Astrocyte of the spinal cord (primary cell): ENCODE results near the gene CYSLTR2.

ENCODE experiments used
- DNase-seq: peaks from one replicate; pipeline ENCODE4 v3.0.0; 2011; ENCODE audit warnings: low read depth, low spot score
- H3K4me3 ChIP-seq: 2 replicates; pipeline ENCODE4 v1.5.1; 2011; ENCODE audit warnings: low read depth, mild to moderate bottlenecking, low read length, moderate library complexity
- CTCF ChIP-seq: IDR thresholded peaks from 2 replicates; pipeline ENCODE4 v1.5.1; 2012; ENCODE audit warnings: low read depth, mild to moderate bottlenecking, low read length, inconsistent platforms
- in situ Hi-C: cut with HindIII; loops from 2 replicates; pipeline ENCODE4 v1.10.0; 2017; ENCODE audit warnings: low sequenced_read_pairs

CYSLTR2 gene

DNA sequence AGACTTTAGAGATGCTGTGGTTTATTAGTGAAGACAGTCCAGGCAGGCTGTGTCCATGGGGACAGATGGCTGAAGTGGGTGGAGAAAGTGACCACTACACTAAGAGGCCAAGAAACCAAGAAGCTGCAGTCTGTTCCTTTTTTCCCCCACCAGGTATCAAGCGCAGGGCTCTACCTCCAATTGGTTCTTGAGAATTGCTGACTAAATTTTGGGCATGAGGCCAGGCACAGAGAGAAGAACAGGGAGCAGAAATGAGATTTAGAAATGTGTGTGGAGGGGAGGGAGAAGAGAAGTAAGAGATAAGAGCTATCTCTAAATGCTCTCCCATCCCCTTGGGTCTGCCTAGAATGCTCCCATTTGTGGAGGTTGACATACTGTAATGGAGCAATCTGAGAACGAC, 12.3 kb upstream of the CYSLTR2 start:
- in situ Hi-C loops = no loop called here
- no peak for TF ChIP-seq CTCF
- H3K4me3 ChIP-seq = no peak overlapping the region
- no peak for DNase-seq

GRCh38 chr13:48642061-48642460, 11.7 kb upstream of the CYSLTR2 start:
- in situ Hi-C loops = no loop called here
- H3K4me3 ChIP-seq = no peak overlapping the region
- DNase-seq = no peak
- no peak for TF ChIP-seq CTCF

DNA sequence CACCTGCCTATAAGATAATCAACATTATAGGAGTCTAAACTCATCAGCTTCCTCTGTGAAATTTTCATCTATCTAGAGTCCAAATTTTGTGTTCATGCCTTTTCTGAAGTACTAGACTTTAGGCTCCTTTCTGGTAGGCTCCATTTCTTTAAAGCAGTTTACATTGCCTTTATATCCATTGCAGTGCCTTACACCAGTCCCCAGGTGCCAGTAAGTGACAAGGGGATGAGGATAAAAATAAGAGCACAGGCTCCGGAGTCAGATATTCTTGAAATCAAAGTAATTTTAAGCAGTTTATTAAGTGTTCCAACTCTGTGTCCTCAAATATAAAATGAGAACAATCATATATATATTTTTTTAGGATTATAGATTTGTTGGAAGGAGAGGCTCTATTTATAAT, 10.6 kb upstream of the CYSLTR2 start:
- no peak overlapping the region for H3K4me3 ChIP-seq
- DNase-seq = no peak
- in situ Hi-C loops = no loop called here
- no peak for TF ChIP-seq CTCF

DNA sequence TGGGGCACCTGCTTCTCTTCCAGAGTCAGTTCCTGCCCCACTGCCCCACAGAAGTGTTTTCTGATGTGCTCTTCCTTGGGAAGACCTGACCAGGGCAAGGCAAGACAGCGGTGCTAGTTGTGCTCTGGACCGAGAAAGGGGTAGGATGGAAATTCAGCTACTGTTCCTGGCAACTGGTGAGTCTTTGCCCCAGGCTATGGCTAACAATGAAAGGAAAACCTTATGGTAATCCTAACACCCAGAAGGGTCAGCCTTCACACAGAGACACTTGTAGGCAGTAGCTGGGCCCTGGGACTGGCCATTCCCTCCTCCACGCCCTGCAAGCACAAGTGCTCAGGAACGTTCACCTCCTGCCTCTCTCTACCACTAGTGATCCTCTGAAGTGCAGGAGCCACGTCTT, 9.6 kb upstream of the CYSLTR2 start:
- DNase-seq = no peak
- TF ChIP-seq CTCF = no peak
- no peak overlapping the region for H3K4me3 ChIP-seq
- in situ Hi-C loops = no loop called here

DNA sequence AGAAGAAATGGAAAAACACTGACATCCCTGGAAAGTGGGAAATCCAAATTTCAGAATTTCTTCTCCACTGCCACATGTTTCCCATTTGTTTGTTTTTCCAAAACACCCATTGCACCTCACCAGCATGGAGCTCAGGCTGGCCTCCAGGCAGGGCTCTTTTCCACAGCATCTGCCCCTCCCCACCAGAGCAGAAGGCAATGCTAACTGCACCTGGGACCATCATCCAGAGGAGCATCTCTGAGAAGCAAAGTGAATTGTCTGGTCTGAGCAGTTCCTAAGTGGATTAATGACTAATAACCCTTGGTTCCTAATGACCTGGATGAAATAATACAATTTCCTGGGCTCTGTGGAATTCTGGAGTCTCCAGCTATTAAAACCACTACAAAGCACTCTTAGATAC, 8.8 kb upstream of the CYSLTR2 start:
- no peak for TF ChIP-seq CTCF
- no peak for DNase-seq
- in situ Hi-C loops = no loop called here
- H3K4me3 ChIP-seq = no peak overlapping the region

GRCh38 chr13:48645845-48646244, 7.9 kb upstream of the CYSLTR2 start:
- in situ Hi-C loops = no loop called here
- no peak for DNase-seq
- no peak for TF ChIP-seq CTCF
- H3K4me3 ChIP-seq = no peak overlapping the region

GRCh38 chr13:48646791-48647190, 6.9 kb upstream of the CYSLTR2 start:
- DNase-seq = no peak
- in situ Hi-C loops = no loop called here
- TF ChIP-seq CTCF = no peak
- no peak overlapping the region for H3K4me3 ChIP-seq
